GM19455 (cell line): ENCODE data around the gene KIAA0825.
A peak's percentile ranks its signal among the peaks of the same experiment; 100 is the strongest.
"Not testable (repeated sequence)": the region's sequence is repeated elsewhere in the genome, so short reads cannot be mapped to it uniquely, and the experiment has no call there.

Source experiments
- ATAC-seq: cut with Tn5 transposase; IDR thresholded peaks from one replicate; pipeline ENCODE4 v1.9.1; 2021; ENCODE audit not compliant: unreplicated experiment

The KIAA0825 gene

DNA sequence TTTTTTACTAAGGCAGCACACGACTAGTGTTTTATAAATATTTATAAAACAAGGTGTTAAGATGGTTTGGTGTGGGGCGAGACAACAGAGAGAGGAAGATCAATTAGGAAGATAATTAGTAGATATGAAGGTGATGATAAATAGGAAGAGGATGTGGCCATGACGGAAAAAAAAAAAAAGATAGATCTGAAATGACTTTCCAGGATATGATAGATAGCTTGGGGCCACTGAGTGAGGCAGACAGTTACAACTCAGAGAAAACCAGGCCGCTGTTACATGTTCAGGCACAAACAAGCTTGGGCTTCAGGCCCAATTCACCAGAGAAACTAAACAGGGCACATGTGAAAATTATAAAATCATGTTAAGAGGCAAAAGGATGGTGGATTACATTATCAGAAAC, 43.2 kb downstream of the KIAA0825 start:
- ATAC-seq = no peak

DNA sequence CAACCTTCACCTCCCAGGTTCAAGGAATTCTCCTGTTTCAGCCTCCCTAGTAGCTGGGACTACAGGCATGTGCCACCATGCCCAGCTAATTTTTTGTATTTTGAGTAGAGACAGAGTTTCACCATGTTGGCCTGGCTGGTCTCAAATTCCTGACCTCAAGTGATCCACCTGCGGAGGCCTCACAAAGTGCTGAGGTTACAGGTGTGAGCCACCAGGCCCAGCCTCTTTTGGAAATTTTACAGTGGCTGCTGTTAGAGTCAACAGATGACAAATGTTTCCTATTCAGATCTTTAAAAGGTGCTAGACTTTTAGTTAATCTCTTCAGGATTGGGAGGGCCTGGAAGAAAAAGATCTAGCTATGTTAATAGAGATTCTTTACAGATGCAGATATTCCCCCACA, 45.1 kb downstream of the KIAA0825 start:
- not testable (repeated sequence) for ATAC-seq

DNA sequence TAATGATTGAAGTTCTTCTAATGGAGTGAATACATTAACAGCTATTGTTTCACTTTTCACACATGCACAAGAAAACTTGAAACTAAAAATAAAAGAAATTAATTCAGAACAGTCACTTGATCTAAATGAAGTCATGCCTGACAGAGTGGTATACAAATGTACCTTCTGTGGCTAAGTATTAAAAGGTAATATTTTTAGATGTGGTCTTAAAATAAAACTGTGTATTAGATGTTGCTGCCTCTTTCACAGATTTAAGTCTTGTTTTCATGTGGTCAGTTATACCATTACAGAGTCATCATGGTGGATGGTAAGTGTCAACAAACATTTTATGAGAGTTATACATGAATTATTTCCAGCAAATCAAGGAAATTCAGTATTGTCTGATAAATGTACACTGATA, 47.0 kb downstream of the KIAA0825 start:
- no peak for ATAC-seq

DNA sequence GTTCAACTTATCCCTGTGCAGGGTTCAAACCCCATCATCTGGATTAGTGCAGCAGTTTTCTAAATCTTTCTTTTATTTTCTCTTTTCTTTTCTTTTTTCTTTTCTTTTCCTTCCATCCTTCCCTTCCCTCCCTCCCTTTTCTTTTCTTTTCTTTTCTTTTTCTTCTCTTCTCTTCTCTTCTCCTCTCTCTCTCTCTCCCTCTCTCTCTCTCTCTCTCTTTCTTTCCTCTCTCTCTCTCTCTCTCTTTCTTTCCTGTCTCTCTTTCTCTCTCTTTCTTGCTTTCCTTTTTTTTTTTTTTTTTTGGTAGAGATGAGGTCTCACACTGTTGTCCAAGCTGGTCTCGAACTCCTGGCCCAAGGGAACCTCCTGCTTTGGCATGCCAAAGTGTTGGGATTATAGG, 53.6 kb downstream of the KIAA0825 start:
- no peak for ATAC-seq

DNA sequence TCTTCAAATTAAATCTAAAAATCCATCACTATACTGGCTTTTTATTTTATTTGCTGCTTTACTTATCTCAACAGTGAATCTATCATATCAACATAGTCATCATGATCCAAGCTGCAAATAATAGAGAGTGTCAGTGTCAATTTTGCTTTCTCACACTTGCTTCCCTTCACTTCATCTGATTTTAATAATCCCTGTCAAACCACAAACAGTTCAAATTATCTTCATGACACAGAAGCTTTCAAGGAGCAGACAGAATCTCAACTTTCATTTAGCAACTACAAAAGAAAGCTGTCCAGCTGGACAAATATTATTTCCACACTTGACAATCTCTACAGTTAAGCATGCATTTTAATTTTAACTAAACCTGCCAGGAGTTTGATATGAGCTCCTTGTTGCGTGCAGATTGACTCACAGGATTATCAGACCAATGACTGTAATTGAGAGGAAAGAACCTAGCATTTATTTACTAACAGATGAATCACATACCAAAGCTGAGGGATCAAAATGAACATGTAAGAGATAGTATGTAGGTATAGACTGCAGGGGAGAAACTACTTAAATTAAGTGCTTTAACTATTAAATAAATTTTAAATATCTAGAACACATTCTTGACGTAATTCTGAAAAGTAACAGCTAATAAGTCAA, 56.0 kb downstream of the KIAA0825 start:
- ATAC-seq = no peak

DNA sequence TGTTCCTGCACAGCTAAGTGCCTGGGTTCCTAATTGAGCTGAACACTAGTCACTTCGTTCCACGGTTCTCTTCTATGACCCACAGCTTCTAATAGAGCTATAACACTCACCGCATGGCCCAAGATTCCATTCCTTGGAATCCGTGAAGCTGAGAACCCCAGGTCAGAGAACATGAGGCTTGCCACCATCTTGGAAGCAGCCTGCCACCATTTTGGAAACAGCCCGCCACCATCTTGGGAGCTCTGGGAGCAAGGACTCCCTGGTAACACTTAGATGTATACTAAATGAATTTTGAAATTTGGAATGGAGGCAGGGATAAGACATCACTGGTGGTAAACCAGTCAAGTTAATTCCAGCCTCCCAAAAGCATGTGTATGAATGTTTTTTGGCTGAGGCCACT, 60.4 kb downstream of the KIAA0825 start:
- no peak for ATAC-seq

DNA sequence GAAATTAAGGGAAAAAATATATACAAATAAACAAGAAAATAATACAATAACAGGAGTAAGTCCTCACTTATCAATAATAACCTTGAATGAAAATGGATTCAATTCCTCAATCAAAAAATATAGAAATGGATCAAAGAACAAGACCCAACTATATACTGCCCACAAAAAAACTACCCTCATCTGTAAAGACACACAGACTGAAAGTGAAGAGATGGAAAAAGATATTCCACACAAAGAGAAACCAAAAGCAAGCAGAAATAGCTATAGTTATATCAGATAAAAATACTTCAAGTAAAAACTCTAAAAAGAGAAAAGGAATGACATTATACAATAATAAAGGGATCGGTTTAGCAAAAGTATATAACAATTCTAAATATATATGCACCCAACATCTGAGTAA, 66.5 kb downstream of the KIAA0825 start:
- ATAC-seq = no peak

DNA sequence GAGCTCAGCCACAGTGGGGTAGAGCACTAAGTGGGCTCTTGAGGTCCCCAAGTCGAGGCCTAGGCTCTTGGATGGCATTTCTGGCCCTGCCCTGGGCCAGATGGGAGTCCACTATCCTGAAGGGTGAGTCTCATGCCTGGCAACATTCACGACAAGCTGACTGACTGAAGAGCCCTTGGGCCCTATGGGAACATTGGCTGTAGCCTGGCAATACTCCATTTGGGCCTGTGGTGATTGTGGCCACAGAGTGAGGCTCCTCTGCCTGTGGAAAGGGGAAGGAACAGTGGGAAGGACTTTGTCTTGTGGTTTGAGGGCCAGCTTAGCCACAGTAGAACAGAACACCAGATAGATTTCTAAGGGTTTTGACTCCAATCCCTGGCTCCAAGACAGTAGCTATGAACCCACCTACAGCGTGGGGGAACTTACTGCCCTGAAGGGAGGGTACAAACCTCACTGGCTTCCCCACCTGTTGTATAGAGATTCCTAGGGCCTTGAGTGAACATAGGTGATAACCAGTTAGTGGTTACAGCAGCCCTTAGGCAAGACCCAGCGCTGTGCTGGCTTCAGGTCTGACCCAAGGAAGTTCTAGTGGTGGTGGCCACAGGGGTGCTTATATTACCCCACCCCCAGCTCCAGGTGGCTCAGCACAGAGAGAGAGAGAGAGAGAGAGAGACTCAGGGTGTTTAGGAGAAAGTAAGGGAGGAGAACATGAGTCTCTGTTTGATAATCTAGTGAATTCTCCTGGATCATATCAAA, 72.4 kb downstream of the KIAA0825 start:
- no peak for ATAC-seq

DNA sequence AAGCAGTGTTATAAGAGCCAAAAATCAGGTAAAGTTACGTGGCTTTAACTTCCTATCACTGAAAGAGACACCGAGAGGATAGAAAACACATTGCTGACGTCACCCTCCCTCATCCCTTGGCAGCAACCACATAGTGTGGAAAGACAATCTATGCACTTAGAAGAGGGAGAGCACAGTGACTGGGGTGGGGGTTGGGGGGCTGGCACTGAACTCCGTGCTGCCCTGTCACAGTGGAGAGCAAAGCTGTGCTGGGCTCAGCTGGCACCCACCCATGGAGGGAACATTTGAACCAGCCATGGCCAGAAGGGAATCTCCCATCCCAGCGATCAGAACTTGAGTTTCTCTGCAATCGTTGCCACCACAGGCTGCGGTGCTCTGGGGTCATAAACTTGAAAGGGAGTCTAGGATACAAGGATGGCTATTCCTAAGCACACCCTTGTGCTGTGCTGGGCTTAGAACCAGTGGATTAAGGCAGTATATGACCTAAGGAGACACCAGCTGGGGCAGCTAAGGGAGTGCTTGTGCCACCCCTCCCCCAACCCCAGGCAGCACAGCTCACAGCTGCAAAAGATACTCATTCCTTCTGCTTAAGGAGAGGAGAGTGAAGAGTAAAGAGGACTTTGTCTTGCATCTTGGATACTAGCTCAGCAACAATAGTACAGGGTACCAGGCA, 73.4 kb downstream of the KIAA0825 start:
- ATAC-seq = no peak

DNA sequence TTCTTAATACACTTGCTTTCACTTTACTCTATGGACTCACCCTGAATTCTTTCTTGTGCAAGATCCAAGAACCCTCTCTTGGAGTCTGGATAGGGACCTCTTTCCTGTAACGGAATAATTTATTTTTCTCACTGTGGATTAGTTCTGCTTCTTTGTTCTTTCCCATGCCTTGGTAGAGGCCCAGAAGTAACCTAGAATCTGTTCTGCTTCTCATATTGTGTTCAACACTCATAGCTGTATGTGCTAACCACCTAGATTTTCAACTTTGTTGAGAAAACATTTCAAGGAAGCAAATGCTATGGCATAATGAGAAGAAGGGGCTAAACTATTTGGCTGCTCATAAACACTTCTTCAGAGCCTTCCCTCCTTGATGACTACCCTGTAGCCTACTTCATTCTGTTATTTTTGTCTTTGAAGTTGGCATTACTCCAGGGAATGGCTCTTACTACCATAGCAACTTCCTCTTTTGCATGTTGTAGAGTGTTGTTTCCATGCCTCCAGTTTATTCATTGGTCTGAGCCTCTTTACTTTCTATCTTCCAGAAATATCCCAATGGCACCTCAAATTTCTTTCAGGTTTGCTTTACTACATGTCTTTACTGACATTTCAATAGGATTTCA, 74.3 kb downstream of the KIAA0825 start:
- ATAC-seq = no peak

DNA sequence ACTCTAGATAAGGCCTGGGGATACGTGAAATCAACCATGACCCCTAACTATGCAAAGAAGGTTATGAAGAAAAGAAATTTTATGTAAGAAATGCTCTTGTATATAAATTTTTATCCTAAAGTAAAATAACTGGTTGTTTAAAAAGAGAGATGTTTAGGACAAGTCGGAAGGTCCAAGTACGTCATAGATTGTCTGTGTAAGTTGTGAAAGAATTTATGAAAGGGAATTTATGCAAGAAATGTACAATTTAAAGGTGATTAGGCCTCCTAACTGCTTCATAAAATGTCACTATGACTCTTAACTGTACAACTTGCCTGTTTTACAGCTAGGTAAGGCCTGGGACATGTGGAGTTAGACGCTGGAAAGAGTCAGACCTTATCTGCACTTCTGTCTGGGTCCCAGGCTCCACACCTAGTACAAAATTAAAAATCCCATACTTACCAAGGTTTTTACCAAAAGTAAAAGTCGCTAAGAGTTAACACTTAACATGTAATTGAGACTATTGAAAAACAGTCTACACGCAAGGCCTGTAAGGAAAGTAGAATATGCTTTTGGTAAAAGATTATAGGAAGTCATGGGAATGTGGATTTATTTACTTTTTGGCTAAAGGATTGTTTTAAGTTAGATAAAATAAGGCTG, 77.4 kb downstream of the KIAA0825 start:
- ATAC-seq = no peak

DNA sequence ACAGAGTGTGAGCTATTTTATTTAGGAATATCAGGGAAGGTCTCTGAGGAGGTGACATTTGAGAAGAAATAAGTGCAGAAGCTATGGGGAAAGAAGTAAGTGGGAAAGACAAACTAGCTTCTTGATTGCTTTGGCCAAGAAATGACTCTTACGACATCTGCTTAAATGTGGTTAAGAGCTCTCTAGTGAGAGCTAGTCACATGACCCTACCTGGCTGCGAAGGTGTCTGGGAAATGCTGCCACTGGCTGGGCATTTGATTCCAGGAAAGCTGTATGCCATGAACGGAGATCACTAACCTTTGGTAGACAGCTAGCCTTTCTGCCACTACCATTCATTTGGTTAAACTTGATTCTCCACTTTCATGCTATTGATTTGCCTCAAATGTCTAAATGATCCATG, 80.1 kb downstream of the KIAA0825 start:
- no peak for ATAC-seq

DNA sequence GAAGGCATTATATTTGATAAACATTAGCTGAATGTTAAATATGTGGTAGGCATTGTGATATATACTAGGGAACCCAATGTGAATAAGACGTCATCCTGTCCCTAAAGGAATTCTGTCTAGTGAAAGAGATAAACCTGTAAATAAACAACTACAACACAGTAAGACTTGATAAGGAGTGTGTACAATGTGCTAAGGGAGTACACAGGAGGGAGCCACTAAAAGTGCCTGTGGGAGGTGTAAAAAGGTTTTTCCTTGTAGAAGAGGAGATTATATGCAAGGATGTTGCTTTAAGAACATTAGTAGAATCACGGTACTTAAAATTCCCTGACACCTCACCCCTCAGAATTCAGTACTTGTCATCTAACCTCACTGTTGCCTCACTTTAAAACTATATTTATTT, 91.7 kb downstream of the KIAA0825 start:
- no peak for ATAC-seq

DNA sequence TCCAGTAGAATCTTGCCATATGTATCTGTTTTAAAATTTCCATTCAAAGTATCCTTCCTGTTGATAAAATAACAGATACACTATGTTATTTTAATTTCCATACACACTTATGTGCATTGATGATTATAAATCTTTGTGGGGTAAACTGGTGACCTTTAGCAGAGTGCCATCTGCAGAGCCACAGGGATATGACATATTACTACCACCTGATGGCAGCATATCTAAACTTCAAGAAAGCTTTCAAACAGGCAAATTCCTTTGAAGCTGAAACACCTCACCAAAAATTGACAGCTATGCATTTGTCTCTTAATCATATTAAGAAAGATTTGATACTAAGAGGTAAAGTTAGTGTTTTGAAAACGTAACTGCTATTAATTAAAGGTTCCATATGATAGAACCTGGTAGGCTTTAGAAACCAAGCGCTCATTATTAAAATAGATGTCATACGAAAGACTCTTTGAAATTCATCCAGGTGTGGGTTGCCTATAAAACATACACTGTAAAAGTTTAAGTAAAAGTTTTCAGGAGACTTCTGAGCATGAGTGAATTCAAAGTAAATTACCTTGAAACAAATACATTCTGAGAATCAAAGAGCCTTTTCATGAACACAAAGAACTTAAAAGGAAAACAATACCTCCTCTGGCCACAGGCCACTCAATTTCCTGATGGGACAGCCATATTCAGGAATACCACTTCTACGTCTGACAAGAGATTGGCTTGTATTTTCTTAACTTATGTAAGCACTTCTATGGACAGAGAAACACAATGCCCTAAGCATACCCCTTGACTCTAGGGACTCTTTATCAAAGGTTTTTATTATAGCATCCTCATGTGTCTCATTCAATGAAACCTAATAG, 93.3 kb downstream of the KIAA0825 start:
- ATAC-seq = peak; percentile 90

DNA sequence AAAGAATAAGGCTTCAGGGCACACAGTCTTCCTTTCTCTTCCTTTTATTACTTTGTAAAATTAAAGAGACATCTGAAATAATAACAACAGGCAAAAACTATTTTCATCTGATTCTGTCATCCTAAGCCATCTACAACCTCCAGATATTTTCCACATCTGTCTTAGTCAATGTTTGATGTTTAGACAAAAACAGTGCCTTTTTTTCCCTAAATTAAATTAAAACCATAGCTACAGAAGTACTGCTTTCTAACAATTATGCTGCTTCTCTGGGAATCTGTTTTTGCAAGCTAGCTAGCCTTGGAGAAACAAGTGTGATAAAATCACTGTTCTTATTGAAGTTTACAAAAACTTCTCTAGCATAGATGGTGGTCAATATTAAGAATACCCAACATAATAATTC, 95.4 kb downstream of the KIAA0825 start:
- no peak for ATAC-seq

DNA sequence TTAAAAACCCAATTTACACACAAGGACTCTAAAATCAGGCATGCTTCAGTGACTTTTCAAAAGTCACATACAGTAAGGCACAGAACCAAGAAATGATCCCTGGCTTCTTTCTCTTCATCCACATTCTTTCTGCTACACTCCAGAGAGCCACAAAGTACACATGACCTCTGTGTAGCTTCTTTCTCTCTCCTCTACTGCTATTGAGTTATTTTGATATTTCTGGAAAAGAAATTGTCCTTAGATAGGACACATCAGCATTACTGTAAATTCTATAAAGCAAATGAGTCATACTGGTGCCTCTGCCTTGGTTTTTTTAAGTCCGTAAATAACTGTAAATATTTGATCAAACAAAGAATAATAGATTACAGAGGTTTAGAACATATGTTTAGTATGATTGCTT, 96.3 kb downstream of the KIAA0825 start:
- ATAC-seq = no peak

DNA sequence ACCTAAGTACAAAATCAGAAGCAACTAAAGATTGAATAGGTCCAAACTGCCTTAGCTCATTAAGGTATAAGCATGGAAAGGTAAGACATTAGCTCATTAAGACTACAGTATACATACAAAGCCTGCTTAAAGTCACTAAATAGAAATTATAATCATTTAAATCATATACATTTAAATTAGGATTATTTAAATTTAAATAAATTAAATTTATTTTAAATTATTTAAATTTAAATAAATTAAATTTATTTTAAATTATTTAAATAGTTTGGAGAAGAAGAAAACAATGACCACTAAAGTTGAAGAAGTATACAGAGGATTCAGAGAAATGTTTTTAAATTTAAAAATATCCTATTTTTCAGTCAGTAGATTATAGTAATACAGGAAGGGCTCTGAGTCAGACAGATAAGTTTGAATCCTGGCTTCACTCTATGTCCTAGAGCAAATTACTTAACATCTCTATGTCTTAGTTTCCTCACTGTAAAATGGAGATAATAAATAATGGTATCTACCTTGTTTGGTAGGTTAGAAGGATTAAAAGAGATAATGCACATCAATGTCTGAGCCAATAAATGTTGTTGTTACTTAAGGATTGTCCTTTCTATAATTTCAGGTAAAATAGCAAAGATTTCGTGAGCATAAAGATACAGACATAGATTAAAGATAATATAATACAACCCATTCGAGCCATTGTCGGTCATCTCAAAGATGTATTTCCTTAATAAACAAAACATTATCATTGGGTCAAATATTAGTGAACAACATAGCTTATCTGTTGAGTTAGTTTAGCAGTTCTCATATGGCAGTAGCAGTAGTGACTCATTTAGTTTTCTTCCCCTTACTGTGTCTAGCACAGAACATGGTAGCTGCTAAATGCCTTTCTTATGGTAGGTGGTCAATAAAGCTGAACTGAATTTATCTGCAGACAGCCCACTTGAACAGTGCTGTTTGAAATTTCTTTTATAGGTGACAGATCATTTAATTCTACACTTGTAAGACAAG, 100.6 kb downstream of the KIAA0825 start:
- no peak for ATAC-seq

DNA sequence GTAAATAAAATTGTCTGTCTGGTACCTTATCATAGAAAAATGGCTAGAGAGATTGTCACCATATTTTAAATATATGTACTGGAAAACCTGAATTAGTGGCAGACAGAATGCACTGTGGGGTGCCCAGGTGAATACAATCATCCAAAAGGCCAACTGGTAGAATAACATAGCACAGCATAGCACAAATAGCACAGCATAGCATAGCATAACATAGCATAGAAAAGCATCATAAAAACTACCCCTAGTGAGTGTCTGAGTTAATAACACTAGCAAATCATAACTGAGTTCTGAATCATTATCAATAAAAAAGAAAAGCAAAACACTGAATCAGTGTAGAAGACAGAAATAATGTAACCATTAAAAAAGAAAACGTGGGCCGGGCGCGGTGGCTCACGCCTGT, 102.3 kb downstream of the KIAA0825 start:
- no peak for ATAC-seq

DNA sequence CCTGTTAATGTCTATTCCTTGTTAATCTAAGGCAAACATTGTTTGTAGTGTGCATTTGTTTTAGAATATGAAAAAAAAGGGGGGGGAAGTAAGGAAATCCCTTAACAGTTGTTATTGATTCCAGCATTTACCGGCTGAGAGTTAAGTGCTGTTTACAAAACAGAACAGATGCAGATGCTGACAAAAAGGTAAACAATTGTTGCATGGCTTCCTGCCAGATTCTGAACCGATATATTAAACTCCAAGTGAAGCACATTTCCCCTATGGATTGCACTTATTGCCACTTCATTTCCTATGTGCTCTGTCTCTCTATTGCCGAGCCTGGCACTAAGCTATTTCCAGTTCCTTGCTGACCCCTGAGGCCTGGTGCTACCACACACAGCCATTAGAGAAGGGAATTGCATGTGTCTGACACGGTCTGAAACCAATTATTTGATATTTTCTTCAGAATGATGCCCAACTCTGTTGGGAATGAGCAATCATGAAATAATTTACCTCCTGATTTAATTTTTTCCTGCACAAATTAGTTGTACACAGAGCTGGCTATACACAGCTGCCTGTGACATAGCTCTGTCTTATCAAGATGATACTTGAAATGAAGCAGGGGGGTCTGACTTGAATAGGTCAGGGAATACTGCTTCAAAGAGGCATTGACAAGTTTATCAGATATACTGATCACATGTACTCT, 109.8 kb downstream of the KIAA0825 start:
- no peak for ATAC-seq
